K562 (cell line): ENCODE results near the gene MICAL2.

Source experiments
- EGR1 ChIP-seq: fragments of 450-650 bp; conservative IDR thresholded peaks from 2 replicates; pipeline ENCODE4 v1.6.1; 2017; ENCODE audit warnings: mild to moderate bottlenecking
- FOSL1 ChIP-seq: fragments of 200-800 bp; sonication (Bioruptor generic); conservative IDR thresholded peaks from 2 replicates; pipeline ENCODE4 v1.6.1; 2016; ENCODE audit warnings: missing genetic modification characterization, missing compliant biosample characterization
- FOXK2 ChIP-seq, 2 experiments: fragments of 450-650 bp; IDR thresholded peaks in 1 of 2; conservative IDR thresholded peaks in 1 of 2; 2 replicates each; pipeline ENCODE4 v1.6.1; 2016; ENCODE audit warnings: low read depth in 2 of 2, mild to moderate bottlenecking in 1 of 2
- FOXM1 ChIP-seq, 2 experiments: fragments of 450-650 bp in 1 of 2; sonication (generic) in 1 of 2; formaldehyde crosslinking in 1 of 2; IDR thresholded peaks; 2 replicates each; pipeline versions ENCODE4 v1.6.1 to v1.9.0; 2017 to 2022; ENCODE audit warnings: low read depth in 2 of 2, mild to moderate bottlenecking in 2 of 2, missing genetic modification reagents in 1 of 2, moderate library complexity in 1 of 2
- HEY1 ChIP-seq: fragments of 250-450 bp; sonication (Bioruptor Pico); IDR thresholded peaks from 2 replicates; pipeline ENCODE4 v1.5.0; 2020; ENCODE audit warnings: mild to moderate bottlenecking, moderate library complexity, borderline replicate concordance
- REST ChIP-seq, 2 experiments: fragments of 450-650 bp; formaldehyde crosslinking in 1 of 2; IDR thresholded peaks; 2 replicates each; pipeline versions ENCODE4 v1.4.0 to v1.6.1; 2014 to 2020; ENCODE audit warnings: mild to moderate bottlenecking in 2 of 2, borderline replicate concordance in 1 of 2, low read depth in 1 of 2
- USF2 ChIP-seq: sonication (generic); formaldehyde crosslinking; IDR thresholded peaks from 2 replicates; pipeline ENCODE4 v1.5.0; 2020; ENCODE audit warnings: missing genetic modification reagents
- ZFP1 ChIP-seq: fragments of 450-650 bp; formaldehyde crosslinking; IDR thresholded peaks from 2 replicates; pipeline ENCODE4 v1.4.0; 2020; ENCODE audit warnings: mild to moderate bottlenecking, mixed read lengths
- ZNF354B ChIP-seq: fragments of 250-450 bp; sonication (Bioruptor Pico); IDR thresholded peaks from 2 replicates; pipeline ENCODE4 v1.4.0; 2020
- TF ChIP-seq, protein P1 (sequence below), 3 experiments: IDR thresholded peaks in 2 of 3; conservative IDR thresholded peaks in 1 of 3; 2 replicates each; pipeline ENCODE4 v1.5.1; 2011 to 2012; ENCODE audit warnings: low read length in 3 of 3, mild to moderate bottlenecking in 3 of 3, control low read depth in 2 of 3, improper control_type of control experiment in 1 of 3, inconsistent platforms in 1 of 3, low read depth in 1 of 3, mixed read lengths in 1 of 3, moderate library complexity in 1 of 3; ENCODE audit not compliant: insufficient read depth in 2 of 3
- TF ChIP-seq, protein P2 (sequence below): fragments of 200-800 bp; sonication (Bioruptor generic); IDR thresholded peaks from 2 replicates; pipeline ENCODE4 v1.6.1; 2016; ENCODE audit warnings: missing genetic modification characterization, missing compliant biosample characterization

- TF ChIP-seq FOXK2 (conservative IDR thresholded peaks at IDR 0.05 in 1 of 2, IDR thresholded peaks at IDR 0.05 in 1 of 2; ENCODE audit: low read depth in 2 of 2) (no peak), USF2 (CRISPR knock-in tag) (no peak), REST (IDR thresholded peaks at IDR 0.05; ENCODE audit: borderline replicate concordance) (no peak), REST (CRISPR knock-in tag; IDR thresholded peaks at IDR 0.05; ENCODE audit: low read depth) (no peak), EGR1 (no peak), FOSL1 (tag) (no peak), HEY1 (CRISPR knock-in tag) (no peak), ZFP1 (CRISPR knock-in tag) (no peak), ZNF354B (CRISPR knock-in tag) (no peak), FOXM1 (IDR thresholded peaks at IDR 0.05; ENCODE audit: low read depth) (no peak), FOXM1 (CRISPR knock-in tag; IDR thresholded peaks at IDR 0.05; ENCODE audit: low read depth) (no peak)
- TF ChIP-seq, protein P1, sequence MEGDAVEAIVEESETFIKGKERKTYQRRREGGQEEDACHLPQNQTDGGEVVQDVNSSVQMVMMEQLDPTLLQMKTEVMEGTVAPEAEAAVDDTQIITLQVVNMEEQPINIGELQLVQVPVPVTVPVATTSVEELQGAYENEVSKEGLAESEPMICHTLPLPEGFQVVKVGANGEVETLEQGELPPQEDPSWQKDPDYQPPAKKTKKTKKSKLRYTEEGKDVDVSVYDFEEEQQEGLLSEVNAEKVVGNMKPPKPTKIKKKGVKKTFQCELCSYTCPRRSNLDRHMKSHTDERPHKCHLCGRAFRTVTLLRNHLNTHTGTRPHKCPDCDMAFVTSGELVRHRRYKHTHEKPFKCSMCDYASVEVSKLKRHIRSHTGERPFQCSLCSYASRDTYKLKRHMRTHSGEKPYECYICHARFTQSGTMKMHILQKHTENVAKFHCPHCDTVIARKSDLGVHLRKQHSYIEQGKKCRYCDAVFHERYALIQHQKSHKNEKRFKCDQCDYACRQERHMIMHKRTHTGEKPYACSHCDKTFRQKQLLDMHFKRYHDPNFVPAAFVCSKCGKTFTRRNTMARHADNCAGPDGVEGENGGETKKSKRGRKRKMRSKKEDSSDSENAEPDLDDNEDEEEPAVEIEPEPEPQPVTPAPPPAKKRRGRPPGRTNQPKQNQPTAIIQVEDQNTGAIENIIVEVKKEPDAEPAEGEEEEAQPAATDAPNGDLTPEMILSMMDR (IDR thresholded peaks at IDR 0.05 in 2 of 3, conservative IDR thresholded peaks at IDR 0.05 in 1 of 3; ENCODE audit: insufficient read depth in 2 of 3, low read depth in 1 of 3, low read length in 3 of 3): no peak
- TF ChIP-seq, protein P2, sequence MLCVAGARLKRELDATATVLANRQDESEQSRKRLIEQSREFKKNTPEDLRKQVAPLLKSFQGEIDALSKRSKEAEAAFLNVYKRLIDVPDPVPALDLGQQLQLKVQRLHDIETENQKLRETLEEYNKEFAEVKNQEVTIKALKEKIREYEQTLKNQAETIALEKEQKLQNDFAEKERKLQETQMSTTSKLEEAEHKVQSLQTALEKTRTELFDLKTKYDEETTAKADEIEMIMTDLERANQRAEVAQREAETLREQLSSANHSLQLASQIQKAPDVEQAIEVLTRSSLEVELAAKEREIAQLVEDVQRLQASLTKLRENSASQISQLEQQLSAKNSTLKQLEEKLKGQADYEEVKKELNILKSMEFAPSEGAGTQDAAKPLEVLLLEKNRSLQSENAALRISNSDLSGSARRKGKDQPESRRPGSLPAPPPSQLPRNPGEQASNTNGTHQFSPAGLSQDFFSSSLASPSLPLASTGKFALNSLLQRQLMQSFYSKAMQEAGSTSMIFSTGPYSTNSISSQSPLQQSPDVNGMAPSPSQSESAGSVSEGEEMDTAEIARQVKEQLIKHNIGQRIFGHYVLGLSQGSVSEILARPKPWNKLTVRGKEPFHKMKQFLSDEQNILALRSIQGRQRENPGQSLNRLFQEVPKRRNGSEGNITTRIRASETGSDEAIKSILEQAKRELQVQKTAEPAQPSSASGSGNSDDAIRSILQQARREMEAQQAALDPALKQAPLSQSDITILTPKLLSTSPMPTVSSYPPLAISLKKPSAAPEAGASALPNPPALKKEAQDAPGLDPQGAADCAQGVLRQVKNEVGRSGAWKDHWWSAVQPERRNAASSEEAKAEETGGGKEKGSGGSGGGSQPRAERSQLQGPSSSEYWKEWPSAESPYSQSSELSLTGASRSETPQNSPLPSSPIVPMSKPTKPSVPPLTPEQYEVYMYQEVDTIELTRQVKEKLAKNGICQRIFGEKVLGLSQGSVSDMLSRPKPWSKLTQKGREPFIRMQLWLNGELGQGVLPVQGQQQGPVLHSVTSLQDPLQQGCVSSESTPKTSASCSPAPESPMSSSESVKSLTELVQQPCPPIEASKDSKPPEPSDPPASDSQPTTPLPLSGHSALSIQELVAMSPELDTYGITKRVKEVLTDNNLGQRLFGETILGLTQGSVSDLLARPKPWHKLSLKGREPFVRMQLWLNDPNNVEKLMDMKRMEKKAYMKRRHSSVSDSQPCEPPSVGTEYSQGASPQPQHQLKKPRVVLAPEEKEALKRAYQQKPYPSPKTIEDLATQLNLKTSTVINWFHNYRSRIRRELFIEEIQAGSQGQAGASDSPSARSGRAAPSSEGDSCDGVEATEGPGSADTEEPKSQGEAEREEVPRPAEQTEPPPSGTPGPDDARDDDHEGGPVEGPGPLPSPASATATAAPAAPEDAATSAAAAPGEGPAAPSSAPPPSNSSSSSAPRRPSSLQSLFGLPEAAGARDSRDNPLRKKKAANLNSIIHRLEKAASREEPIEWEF (CRISPR knock-in tag): no peak
Measured at GRCh38 chr11:12291766-12292165, 181.4 kb downstream of the MICAL2 start.
